NCI-H2196 treated with DMSO at 0.1 percent for 48 hours (cell line): ENCODE data around the gene CLCN7.

ENCODE experiments used
- DNase-seq: peaks from one replicate; lab custom pipeline; 2025; ENCODE audit not compliant: unreplicated experiment; lab: John Stamatoyannopoulos, UW

Gene CLCN7

DNA sequence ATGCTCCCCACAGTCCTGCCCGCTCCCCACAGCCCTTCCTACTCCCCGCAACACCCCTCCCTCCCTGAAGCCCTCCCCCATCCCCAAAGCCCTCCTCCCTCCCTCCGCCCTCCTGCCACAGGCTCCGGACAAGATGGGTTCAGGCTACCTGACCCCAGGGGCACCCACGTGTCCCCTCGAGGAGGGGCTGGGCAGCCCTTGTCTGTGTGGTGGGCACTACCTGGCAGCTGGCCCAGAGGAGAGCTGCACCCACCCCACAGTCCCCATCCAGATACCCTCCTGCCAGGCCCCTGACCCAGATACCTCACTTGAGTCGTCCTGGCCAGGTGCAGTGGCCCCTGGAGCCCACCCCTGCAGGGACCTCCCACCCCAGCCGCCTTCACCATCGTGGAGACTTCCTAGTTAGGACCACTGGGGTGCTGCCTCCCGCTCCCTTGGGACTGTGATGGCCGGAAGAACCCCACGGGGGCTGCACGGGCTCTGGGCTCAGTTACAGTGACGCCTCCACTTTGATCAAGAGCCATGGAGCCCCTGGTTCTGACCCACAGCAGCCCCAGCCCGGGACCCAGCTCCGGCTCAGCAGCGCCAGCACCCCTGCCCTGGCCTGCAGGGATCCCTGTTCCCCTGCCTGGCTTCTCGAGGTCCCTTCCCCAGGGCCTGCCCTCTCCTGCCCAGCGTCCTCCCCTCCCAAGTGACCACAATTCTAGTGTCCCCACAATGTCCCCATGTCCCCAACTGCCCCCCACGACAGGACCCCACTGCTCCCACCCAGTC, 43.1 kb downstream of the CLCN7 start:
- no peak for DNase-seq

DNA sequence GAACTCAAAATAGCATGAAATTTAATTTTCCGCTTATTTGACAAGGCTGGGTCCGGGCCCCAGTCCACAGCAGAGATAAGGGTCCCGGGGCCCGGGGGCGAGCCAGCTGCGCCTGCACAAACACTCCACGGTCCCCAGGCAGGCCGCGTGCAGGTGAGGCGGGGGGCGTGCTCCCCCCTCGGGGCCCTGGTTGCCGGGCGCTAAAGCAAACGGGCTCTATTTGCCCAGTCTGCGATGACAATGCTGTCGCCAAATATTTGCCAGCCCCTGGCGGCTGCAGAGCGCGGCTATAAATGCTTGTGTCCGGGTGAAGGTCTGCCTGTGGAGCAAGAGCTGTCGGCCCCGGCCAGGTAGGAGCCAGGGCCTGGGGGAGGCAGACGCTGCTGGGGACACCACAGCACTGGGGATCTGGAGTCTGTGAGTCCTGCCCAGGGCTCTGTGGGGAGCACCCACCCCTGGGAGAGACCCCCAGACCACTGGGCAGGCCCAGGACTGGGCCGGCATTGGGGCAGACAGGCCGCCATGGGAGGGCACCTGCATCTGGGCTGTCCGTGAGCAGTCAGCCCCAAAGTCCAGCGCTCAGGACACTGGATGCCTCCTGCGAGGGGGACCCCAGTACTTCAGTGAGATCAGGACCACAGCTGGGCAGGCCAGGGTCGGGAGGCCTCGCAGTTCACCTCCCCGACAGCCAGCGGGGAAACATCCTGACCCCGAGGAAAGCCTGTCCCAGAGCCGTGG, 43.9 kb downstream of the CLCN7 start, which contains the start of gene PERCC1:
Gene PERCC1, plus strand, starts transcription at position 320 of the 738 bp plus-strand sequence. CDS start 1,516 bp downstream, outside the sequence.
- DNase-seq: no peak

- no peak for DNase-seq
Measured at GRCh38 chr16:1430214-1430758, 44.5 kb downstream of the CLCN7 start.

GRCh38 chr16:1429631-1430030, 45.2 kb downstream of the CLCN7 start:
- no peak for DNase-seq

- DNase-seq: no peak
Measured at GRCh38 chr16:1429012-1429411, 45.8 kb downstream of the CLCN7 start.

- no peak for DNase-seq
Measured at GRCh38 chr16:1428511-1428910, 46.3 kb downstream of the CLCN7 start.

DNA sequence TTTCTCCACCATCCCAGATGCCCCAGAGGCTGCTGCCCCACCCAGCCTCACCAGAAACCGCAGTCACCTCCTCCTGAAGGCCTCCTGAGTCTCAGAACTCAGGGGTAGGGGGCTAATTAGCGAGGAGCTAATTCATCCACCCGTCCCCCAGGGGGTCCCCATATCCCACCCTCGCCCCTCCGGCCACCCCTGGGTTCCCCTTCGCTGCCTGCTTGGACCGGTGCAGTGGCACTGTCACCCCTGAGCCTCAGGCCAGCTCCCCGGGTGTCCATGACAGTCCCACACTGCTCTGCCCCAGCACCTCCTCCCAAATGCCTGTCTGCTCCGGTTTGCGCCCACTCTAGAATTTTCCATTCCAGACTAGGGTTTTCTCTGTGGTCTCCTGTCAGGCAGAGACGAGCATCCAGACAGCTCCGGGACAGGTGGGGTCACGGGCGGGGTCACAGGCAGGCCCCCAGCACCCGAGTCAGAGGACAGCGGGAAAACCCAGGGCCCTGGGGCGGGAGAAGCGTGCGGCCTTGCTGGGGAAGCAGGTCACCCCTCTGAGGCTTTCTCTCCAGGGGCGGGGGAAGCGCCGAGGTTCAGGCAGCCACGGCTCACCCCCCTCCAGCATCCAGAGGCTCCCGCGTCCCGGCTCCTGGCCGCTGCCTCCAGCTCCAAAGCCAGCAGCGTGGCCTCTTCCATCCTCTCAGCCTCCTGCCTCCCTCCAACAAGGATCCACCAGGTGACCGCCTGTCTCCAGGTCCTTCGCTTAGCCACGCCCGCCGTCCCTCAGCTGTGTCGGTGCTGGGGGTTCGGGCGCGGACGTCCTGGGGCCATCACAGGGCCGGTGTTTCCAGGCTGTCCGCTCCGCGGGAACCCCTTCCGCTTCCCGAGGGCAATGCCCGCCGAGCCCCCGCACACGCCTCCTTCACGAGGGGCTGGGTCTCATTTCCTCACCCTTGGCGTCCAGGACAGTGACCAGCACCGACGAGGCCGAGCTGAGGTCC, 47.1 kb downstream of the CLCN7 start:
- DNase-seq: no peak

- no peak for DNase-seq
Measured at GRCh38 chr16:1426734-1427471, 47.9 kb downstream of the CLCN7 start.

DNA sequence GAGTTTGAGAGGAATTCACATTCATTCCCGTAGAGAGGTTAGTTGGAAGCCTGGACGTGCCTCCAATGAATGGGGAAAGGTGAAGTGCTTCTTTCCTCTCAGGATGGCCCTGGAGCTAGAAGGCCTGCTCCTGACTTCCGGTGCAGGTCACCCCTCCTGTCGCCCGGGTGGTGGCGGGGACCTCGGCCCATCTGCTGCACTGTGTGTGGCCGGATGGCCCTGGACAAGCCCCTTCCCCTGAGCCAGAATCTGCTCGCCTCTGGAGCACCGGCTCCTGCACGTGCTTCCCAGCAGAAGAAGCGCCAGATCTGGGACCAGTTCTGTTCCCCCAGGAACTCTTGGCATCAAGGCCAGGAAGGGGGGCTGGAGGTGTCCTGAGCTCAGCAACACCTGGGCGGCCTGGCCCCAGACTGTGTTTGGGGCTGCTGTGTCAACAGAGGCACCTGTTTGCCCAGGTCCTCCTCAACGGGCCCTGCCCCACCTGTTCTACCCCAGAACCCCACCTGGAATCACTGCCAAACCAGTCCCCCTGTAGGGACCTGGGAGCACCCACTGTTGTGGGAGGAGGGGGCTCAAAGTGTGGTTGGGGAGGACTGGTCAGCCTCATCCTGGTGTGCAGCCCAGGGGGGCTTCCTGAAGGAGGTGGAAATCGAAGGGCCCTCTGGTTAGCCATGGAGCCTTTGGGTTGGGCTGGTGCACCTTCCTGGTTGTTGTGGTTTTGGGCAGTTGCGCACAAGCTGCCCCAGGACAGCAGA, 49.0 kb downstream of the CLCN7 start:
- no peak for DNase-seq

- DNase-seq: no peak
Measured at GRCh38 chr16:1424028-1424427, 50.8 kb downstream of the CLCN7 start.

- DNase-seq: no peak
Measured at GRCh38 chr16:1422076-1422475, 52.8 kb downstream of the CLCN7 start.

DNA sequence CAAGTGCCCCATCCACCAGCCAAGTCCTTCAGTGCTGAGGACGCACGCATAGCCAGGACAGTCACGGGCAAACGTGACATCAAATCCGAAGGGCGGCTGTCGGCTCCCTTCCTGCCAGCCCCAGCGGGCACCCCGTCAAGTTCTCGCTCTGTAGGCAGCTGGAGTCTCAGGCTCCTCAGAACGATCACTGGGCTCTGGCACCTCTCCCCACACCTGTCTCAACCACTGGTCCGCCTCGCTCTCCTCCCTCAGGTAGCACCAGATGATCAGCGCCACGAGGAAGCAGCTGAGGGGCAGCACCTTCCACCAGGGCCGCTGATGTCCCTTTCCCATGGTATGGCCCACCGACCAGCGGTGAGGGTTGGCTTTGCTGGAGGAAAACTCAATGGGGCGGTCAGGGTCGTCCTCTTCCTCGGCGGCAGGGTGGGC, 54.7 kb downstream of the CLCN7 start:
- DNase-seq: no peak

DNA sequence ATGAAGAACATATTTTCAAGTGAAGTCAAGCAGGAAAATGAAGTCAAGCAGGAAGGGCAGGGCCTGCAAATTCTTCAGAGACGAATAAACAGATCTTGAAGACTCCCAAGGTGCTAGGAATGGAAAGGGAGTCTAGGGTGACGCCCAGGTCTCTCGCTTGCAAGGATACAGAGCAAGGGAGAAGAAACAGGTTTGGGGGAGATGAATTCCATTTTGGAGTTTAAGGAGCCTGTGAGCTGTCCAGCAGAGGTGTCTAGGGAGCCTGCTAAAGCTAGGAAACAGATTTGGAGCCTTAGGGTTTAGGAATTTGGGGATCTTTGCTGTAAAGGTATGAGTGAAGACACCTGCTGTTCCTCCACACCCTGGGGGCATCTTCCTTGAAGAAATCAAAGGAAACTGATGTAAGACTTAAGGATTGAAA, 58.3 kb downstream of the CLCN7 start:
- DNase-seq: no peak

GRCh38 chr16:1414532-1415260, 60.1 kb downstream of the CLCN7 start, which contains the start of gene UNKL:
Gene UNKL, minus strand, starts transcription at chr16:1414704. Its CDS starts 13 bp downstream, at chr16:1414691.
- no peak for DNase-seq

- peak; percentile 16 for DNase-seq
Measured at GRCh38 chr16:1413684-1414531, 60.9 kb downstream of the CLCN7 start.

DNA sequence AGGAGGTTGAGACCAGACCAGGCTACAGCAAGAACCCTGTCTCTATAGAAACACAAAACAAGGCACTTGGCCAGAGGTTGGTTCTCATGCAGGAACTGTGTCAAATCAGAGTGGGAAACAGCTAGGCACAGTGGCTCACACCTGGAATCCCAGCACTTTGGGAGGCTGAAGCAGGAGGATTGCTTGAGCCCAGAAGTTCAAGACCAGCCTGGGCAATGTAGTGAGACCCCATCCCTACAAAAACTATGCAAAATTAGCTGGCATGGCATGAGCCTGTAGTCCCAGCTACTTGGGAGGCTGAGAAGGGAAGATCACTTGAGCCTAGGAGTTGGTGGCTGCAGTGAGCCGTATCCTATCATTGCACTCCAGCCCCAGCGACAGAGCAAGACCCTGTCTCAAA, 62.0 kb downstream of the CLCN7 start:
- DNase-seq: no peak

GRCh38 chr16:1408171-1408837, 66.5 kb downstream of the CLCN7 start:
- DNase-seq: peak; percentile 64
